Testis (tissue), 2 donors: Measurements from ENCODE around the gene EYS.

Experiments used
- POLR2A ChIP-seq: fragments of 450-650 bp; IDR thresholded peaks from one replicate; pipeline ENCODE4 v1.6.1; 2017; ENCODE audit warnings: antibody characterized with exemption, mild to moderate bottlenecking, moderate library complexity
- TF ChIP-seq, protein P1 (sequence below), 3 experiments: fragments of 450-650 bp in 2 of 3; fragments of 200-600 bp in 1 of 3; sonication (generic) in 1 of 3; IDR thresholded peaks; one replicate each; pipeline ENCODE4 v1.5.1; 2016 to 2019; ENCODE audit warnings: antibody characterized with exemption in 3 of 3, mild to moderate bottlenecking in 2 of 3, moderate library complexity in 1 of 3

DNA sequence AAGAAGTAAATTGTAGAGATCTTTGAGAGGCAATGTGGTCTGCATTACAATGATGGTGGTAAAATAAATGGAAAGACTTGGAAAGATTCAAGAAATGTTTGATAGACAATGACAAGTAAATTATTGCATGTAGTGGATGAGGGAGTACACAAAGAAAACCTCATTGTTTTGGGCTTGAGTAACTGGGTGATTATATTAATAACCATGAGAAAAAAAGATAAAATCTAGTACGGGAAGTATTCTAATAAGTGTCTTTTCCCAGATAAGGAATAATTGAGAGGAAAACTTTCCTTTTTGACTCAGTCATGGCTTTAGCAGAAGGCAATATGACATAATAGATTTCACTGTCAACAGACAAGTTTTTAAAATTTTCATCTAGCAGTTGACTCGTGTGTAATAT, 993.0 kb downstream of the EYS start:
- TF ChIP-seq, protein P1, sequence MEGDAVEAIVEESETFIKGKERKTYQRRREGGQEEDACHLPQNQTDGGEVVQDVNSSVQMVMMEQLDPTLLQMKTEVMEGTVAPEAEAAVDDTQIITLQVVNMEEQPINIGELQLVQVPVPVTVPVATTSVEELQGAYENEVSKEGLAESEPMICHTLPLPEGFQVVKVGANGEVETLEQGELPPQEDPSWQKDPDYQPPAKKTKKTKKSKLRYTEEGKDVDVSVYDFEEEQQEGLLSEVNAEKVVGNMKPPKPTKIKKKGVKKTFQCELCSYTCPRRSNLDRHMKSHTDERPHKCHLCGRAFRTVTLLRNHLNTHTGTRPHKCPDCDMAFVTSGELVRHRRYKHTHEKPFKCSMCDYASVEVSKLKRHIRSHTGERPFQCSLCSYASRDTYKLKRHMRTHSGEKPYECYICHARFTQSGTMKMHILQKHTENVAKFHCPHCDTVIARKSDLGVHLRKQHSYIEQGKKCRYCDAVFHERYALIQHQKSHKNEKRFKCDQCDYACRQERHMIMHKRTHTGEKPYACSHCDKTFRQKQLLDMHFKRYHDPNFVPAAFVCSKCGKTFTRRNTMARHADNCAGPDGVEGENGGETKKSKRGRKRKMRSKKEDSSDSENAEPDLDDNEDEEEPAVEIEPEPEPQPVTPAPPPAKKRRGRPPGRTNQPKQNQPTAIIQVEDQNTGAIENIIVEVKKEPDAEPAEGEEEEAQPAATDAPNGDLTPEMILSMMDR (IDR thresholded peaks at IDR 0.05): no peak
- TF ChIP-seq POLR2A: no peak
